ENCODE results near the gene CMC4. TPM values are rescaled to one million over a fixed set of nuclear protein-coding genes. Genes with fewer than 3 reads are reported as not detected.

CMC4 gene
- polyA plus RNA-seq, 2 of the 4 experiments (the other 2 are of a cell fraction): 15.1 to 16.9 TPM

DNA sequence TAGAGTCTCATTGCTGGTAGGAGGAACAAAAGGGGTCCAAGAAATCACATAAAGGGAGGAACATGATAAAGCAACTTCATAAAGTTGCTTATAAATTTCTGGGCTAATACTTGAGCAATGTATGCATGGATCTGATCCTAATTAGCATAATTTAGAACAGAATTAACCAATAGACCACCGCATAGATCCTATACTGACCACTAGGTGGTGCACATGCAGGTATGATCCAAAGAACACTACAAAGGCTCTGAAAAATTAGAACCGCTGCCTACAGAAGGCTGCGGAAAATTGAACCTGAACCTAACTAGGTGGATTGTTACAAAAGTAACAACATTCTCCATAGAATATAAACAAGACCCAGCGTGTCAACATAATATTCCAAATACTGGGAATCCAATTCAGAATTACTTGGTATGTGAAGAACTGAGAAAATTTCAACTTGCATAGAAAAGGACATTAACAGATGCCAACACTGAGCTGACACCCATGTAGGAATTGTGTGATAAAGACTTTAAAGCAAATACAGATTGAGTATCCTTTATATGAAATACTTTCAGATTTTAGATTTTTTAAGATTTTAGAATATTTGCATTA, 23.6 kb upstream of the CMC4 start:
- no peak overlapping the region for H3K4me3 ChIP-seq
- ChIA-PET CTCF (interaction anchor here (0.7 to 2.0 kb wide), 10 partner anchors 9 to 177 kb away, joined by 3 to 6 read pairs (median 3); no protein-coding TSS in a partner anchor), POLR2A (no interaction called here)
- FAIRE-seq (no peak), ATAC-seq (peak in 1 of 2 experiments; percentile 67; a peak in 3 of 6 replicates), DNase-seq (ENCODE audit: low read depth in 1 of 2, low spot score in 1 of 2) (peak in 1 of 2 experiments; percentile 20)
- H3K4me2 ChIP-seq: no peak overlapping the region
- 62% methylated on average over 4 of the region's 4 CpGs for whole genome bisulfite sequencing (ENCODE audit: missing lambda C conversion rate)
- H3K4me1 ChIP-seq: no peaks in the 10 kb centered on the region
- TF ChIP-seq, protein P1, sequence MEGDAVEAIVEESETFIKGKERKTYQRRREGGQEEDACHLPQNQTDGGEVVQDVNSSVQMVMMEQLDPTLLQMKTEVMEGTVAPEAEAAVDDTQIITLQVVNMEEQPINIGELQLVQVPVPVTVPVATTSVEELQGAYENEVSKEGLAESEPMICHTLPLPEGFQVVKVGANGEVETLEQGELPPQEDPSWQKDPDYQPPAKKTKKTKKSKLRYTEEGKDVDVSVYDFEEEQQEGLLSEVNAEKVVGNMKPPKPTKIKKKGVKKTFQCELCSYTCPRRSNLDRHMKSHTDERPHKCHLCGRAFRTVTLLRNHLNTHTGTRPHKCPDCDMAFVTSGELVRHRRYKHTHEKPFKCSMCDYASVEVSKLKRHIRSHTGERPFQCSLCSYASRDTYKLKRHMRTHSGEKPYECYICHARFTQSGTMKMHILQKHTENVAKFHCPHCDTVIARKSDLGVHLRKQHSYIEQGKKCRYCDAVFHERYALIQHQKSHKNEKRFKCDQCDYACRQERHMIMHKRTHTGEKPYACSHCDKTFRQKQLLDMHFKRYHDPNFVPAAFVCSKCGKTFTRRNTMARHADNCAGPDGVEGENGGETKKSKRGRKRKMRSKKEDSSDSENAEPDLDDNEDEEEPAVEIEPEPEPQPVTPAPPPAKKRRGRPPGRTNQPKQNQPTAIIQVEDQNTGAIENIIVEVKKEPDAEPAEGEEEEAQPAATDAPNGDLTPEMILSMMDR (IDR thresholded peaks at IDR 0.05): peak; percentile 61
- TF ChIP-seq SMC3 (IDR thresholded peaks at IDR 0.05) (peak; percentile 39; the same call in 2 of the 3 replicates), EHMT2 (IDR thresholded peaks at IDR 0.05; ENCODE audit: low read depth) (no peak), PHF8 (IDR thresholded peaks at IDR 0.05; ENCODE audit: borderline replicate concordance, low read depth) (no peak), JUNB (IDR thresholded peaks at IDR 0.05) (no peak), TFCP2L1 (CRISPR knock-in tag; IDR thresholded peaks at IDR 0.05) (no peak), HEYL (CRISPR knock-in tag; IDR thresholded peaks at IDR 0.05) (no peak), RAD21 (conservative IDR thresholded peaks at IDR 0.05 in 1 of 2, IDR thresholded peaks at IDR 0.05 in 1 of 2) (peak; percentile 16 to 28; a peak in 2 of 5 replicates)
- TF ChIP-seq, protein P2, sequence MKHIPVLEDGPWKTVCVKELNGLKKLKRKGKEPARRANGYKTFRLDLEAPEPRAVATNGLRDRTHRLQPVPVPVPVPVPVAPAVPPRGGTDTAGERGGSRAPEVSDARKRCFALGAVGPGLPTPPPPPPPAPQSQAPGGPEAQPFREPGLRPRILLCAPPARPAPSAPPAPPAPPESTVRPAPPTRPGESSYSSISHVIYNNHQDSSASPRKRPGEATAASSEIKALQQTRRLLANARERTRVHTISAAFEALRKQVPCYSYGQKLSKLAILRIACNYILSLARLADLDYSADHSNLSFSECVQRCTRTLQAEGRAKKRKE (CRISPR knock-in tag; IDR thresholded peaks at IDR 0.05; ENCODE audit: low read depth): no peak
- TF ChIP-seq, protein P3, sequence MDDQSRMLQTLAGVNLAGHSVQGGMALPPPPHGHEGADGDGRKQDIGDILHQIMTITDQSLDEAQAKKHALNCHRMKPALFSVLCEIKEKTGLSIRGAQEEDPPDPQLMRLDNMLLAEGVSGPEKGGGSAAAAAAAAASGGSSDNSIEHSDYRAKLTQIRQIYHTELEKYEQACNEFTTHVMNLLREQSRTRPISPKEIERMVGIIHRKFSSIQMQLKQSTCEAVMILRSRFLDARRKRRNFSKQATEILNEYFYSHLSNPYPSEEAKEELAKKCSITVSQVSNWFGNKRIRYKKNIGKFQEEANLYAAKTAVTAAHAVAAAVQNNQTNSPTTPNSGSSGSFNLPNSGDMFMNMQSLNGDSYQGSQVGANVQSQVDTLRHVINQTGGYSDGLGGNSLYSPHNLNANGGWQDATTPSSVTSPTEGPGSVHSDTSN (IDR thresholded peaks at IDR 0.05): no peak
- TF ChIP-seq, protein P4, sequence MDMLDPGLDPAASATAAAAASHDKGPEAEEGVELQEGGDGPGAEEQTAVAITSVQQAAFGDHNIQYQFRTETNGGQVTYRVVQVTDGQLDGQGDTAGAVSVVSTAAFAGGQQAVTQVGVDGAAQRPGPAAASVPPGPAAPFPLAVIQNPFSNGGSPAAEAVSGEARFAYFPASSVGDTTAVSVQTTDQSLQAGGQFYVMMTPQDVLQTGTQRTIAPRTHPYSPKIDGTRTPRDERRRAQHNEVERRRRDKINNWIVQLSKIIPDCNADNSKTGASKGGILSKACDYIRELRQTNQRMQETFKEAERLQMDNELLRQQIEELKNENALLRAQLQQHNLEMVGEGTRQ (IDR thresholded peaks at IDR 0.05): no peak
- H3K27ac ChIP-seq: no peak overlapping the region
- H3K9me3 ChIP-seq: no peaks in the 10 kb centered on the region

DNA sequence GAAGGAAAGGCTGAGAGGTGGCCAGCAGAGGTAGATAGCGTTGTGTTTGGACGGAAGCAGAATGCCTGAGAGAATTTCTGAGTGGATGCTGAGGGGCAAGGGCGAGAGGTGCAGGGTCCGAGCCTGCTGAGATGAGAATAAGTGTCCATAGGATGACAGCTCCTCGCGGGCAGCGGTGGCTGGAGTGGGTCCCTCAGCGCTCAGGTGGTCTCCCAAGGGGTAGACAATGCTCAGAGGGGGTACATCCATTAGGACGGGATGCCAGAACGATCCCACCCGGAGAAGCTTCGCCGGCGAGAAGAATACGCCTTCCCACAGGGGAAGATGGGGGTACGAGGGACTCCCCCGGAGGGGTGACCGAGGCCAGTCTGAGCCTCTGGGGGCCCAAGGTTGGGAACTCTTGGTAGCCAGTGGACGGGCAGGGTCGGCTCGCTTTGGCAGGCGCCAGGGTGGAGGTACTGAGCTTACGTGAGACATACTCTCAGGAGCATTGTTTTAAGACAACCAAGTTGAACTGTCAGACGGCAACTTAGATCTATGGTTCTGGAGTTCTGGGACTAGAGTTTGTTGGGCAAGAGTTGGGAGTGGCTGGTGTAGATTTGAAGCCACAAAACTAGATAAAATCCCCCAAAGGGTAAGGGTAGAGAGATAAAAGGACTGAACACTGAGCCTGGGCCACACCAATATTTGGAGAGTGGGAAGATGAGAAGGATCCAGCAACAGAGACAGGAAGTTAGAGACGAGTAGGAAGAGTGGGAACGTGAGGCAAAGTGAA, 16.2 kb upstream of the CMC4 start:
- no peaks in the 10 kb centered on the region for H3K9me3 ChIP-seq
- ChIA-PET CTCF (interaction anchor here (0.7 to 2.6 kb wide), 13 partner anchors 9 to 169 kb away, joined by 3 to 11 read pairs (median 4); no protein-coding TSS in a partner anchor), POLR2A (no interaction called here)
- no peaks in the 10 kb centered on the region for H3K4me1 ChIP-seq
- DNase-seq (ENCODE audit: low read depth in 1 of 2, low spot score in 1 of 2) (no peak), FAIRE-seq (no peak), ATAC-seq (no peak)
- TF ChIP-seq, protein P5, sequence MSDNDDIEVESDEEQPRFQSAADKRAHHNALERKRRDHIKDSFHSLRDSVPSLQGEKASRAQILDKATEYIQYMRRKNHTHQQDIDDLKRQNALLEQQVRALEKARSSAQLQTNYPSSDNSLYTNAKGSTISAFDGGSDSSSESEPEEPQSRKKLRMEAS (IDR thresholded peaks at IDR 0.05): no peak
- TF ChIP-seq ZFP36 (IDR thresholded peaks at IDR 0.05; ENCODE audit: borderline replicate concordance, partially characterized antibody): no peak
- TF ChIP-seq MYC (IDR thresholded peaks at IDR 0.05; ENCODE audit: borderline replicate concordance, low read length): no peak
- H3K4me2 ChIP-seq: no peak overlapping the region
- WGBS (ENCODE audit: missing lambda C conversion rate): 91% methylated on average over 26 of the region's 26 CpGs
- H3K4me3 ChIP-seq: no peak overlapping the region
- H3K27ac ChIP-seq: no peak overlapping the region

Measured in A549 (cell line).